ENCODE data around the gene SAMD9L. TPM values are rescaled to one million over a fixed set of nuclear protein-coding genes. Genes with fewer than 3 reads are reported as not detected.

SAMD9L gene
- polyA plus RNA-seq, 1 donor from 2014 or later: not detected

DNA sequence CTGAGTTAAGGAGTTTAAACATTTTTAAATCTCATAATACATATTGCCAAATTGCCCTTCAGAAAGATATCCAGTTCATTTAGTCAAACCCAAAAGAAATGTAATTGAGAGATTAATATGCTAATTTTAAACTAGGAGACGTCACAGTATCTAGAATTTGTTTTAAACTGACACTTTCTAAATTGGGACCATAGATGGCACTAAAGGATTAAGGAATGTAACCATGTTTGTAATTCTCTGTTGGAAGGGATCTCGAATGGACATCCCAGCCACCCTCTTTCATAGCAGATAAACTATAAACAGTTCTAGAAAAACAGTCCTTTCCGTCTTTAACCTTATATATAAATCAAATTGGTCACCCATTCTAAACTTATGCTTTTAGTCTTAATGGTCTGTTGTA is 30.0 kb upstream of the SAMD9L start:
- H2AFZ ChIP-seq (ENCODE audit: low read depth, low read length): no peak overlapping the region
- no peaks in the 10 kb centered on the region for H3K36me3 ChIP-seq (ENCODE audit: insufficient read depth, low read length)
- H3K27me3 ChIP-seq (ENCODE audit: insufficient read depth, low read depth, low read length): no peaks in the 10 kb centered on the region
- no peak overlapping the region for H3K4me2 ChIP-seq (ENCODE audit: low read length)
- no peaks in the 10 kb centered on the region for H3K9me2 ChIP-seq (ENCODE audit: insufficient read depth, low read length)
- no peaks in the 10 kb centered on the region for H3K79me2 ChIP-seq (replicated peaks; ENCODE audit: insufficient read depth, low read length)
- TF ChIP-seq POLR2AphosphoS5 (IDR thresholded peaks at IDR 0.05) (no peak), TAF1 (IDR thresholded peaks at IDR 0.05; ENCODE audit: low read depth) (no peak), RAD21 (conservative IDR thresholded peaks at IDR 0.05) (peak; percentile 62), EP300 (conservative IDR thresholded peaks at IDR 0.05; ENCODE audit: poor library complexity, severe bottlenecking) (no peak), EZH2 (IDR thresholded peaks at IDR 0.05; ENCODE audit: borderline replicate concordance, insufficient read depth, low read length, poor library complexity, severe bottlenecking) (no peak), SMC3 (conservative IDR thresholded peaks at IDR 0.05; ENCODE audit: poor library complexity) (peak; percentile 38), MXI1 (conservative IDR thresholded peaks at IDR 0.05; ENCODE audit: poor library complexity, severe bottlenecking) (no peak)
- TF ChIP-seq, protein P1, sequence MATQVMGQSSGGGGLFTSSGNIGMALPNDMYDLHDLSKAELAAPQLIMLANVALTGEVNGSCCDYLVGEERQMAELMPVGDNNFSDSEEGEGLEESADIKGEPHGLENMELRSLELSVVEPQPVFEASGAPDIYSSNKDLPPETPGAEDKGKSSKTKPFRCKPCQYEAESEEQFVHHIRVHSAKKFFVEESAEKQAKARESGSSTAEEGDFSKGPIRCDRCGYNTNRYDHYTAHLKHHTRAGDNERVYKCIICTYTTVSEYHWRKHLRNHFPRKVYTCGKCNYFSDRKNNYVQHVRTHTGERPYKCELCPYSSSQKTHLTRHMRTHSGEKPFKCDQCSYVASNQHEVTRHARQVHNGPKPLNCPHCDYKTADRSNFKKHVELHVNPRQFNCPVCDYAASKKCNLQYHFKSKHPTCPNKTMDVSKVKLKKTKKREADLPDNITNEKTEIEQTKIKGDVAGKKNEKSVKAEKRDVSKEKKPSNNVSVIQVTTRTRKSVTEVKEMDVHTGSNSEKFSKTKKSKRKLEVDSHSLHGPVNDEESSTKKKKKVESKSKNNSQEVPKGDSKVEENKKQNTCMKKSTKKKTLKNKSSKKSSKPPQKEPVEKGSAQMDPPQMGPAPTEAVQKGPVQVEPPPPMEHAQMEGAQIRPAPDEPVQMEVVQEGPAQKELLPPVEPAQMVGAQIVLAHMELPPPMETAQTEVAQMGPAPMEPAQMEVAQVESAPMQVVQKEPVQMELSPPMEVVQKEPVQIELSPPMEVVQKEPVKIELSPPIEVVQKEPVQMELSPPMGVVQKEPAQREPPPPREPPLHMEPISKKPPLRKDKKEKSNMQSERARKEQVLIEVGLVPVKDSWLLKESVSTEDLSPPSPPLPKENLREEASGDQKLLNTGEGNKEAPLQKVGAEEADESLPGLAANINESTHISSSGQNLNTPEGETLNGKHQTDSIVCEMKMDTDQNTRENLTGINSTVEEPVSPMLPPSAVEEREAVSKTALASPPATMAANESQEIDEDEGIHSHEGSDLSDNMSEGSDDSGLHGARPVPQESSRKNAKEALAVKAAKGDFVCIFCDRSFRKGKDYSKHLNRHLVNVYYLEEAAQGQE (IDR thresholded peaks at IDR 0.05; ENCODE audit: borderline replicate concordance): no peak
- TF ChIP-seq, protein P2, sequence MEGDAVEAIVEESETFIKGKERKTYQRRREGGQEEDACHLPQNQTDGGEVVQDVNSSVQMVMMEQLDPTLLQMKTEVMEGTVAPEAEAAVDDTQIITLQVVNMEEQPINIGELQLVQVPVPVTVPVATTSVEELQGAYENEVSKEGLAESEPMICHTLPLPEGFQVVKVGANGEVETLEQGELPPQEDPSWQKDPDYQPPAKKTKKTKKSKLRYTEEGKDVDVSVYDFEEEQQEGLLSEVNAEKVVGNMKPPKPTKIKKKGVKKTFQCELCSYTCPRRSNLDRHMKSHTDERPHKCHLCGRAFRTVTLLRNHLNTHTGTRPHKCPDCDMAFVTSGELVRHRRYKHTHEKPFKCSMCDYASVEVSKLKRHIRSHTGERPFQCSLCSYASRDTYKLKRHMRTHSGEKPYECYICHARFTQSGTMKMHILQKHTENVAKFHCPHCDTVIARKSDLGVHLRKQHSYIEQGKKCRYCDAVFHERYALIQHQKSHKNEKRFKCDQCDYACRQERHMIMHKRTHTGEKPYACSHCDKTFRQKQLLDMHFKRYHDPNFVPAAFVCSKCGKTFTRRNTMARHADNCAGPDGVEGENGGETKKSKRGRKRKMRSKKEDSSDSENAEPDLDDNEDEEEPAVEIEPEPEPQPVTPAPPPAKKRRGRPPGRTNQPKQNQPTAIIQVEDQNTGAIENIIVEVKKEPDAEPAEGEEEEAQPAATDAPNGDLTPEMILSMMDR (IDR thresholded peaks at IDR 0.05; ENCODE audit: poor library complexity, severe bottlenecking): peak; percentile 49
- H4K20me1 ChIP-seq (ENCODE audit: insufficient read depth): no peaks in the 10 kb centered on the region
- no peak overlapping the region for H3K4me3 ChIP-seq (ENCODE audit: low read length)
- no peaks in the 10 kb centered on the region for H3K9me3 ChIP-seq (ENCODE audit: low read length)
- no peak overlapping the region for H3K9ac ChIP-seq (ENCODE audit: low read length)
- no peaks in the 10 kb centered on the region for H3F3A ChIP-seq (ENCODE audit: insufficient read depth, low read length, poor library complexity, severe bottlenecking)
- H3K27ac ChIP-seq (ENCODE audit: low read length): no peak overlapping the region

DNA sequence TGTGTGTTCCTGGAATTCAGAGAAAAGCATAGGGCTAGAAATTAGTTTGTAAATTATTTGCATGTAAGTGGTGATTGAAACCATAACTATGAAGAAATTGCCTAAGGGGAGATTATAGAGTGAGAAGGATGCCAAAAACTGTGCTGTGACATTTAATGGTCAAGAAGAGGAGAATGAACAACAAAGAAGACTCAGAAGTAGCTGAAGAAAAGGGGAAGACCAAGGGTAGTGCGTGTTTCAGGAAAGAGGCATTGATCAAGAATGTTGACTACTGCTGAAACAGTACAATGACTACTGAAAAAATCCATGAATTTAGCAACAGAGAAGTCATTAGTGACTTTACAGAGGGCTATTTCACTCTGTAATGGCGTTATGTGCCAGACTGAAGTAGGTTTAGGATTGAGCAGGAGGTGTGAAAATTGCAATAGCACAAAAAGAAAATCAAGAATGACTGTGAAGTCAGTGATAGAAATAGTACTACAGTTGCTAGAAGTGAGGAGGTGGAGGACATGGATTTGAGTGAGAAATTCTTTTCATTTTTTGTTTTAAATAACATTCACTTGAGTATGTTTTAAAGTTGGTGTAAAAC is 28.9 kb upstream of the SAMD9L start:
- Histone ChIP-seq H3K36me3 (ENCODE audit: insufficient read depth, low read length) (no peaks in the 10 kb centered on the region), H3K4me2 (ENCODE audit: low read length) (no peak overlapping the region), H3K79me2 (replicated peaks; ENCODE audit: insufficient read depth, low read length) (no peaks in the 10 kb centered on the region), H3K27me3 (ENCODE audit: insufficient read depth, low read depth, low read length) (no peaks in the 10 kb centered on the region), H4K20me1 (ENCODE audit: insufficient read depth) (no peaks in the 10 kb centered on the region), H3F3A (ENCODE audit: insufficient read depth, low read length, poor library complexity, severe bottlenecking) (no peaks in the 10 kb centered on the region), H2AFZ (ENCODE audit: low read depth, low read length) (no peak overlapping the region), H3K9ac (ENCODE audit: low read length) (no peak overlapping the region), H3K27ac (ENCODE audit: low read length) (no peak overlapping the region), H3K4me3 (ENCODE audit: low read length) (no peak overlapping the region), H3K9me2 (ENCODE audit: insufficient read depth, low read length) (no peaks in the 10 kb centered on the region), H3K9me3 (ENCODE audit: low read length) (no peaks in the 10 kb centered on the region)
- TF ChIP-seq EP300 (conservative IDR thresholded peaks at IDR 0.05; ENCODE audit: poor library complexity, severe bottlenecking) (no peak), EZH2 (IDR thresholded peaks at IDR 0.05; ENCODE audit: borderline replicate concordance, insufficient read depth, low read length, poor library complexity, severe bottlenecking) (no peak), POLR2AphosphoS5 (IDR thresholded peaks at IDR 0.05) (no peak), TAF1 (IDR thresholded peaks at IDR 0.05; ENCODE audit: low read depth) (no peak), SMC3 (conservative IDR thresholded peaks at IDR 0.05; ENCODE audit: poor library complexity) (no peak), RAD21 (conservative IDR thresholded peaks at IDR 0.05) (no peak), MXI1 (conservative IDR thresholded peaks at IDR 0.05; ENCODE audit: poor library complexity, severe bottlenecking) (no peak)
- TF ChIP-seq, protein P1 (IDR thresholded peaks at IDR 0.05; ENCODE audit: borderline replicate concordance): no peak
- TF ChIP-seq, protein P2 (IDR thresholded peaks at IDR 0.05; ENCODE audit: poor library complexity, severe bottlenecking): no peak

All from neural cell (in vitro differentiated cells).